HepG2 (cell line): ENCODE data around the gene MYL3. TPM values are rescaled to one million over a fixed set of nuclear protein-coding genes. Genes with fewer than 3 reads are reported as not detected.

Experiments used
- ATAC-seq: fragments of 200-7000 bp; cut with Tn5 transposase; 3 replicates; pipeline ENCODE4 v1.9.1; 2020; ENCODE audit warnings: mild to moderate bottlenecking, moderate library complexity
- BruUV-seq: library from RNA; stranded (reverse); fragments of 400-500 nt; replicated peaks from 2 replicates; lab custom pipeline; 2021; lab: Mats Ljungman, UMichigan
- CTCF ChIA-PET: fragments of 300-600 bp; formaldehyde crosslinking; extraction: SDS; loops from one replicate; lab custom pipeline; 2021; ENCODE audit warnings: low total read pairs, inconsistent platforms, low intra/inter-chr PET ratio; lab: Yijun Ruan, JAX
- POLR2A ChIA-PET: fragments of 350-600 bp; sonication (Branson Sonifier 250); formaldehyde crosslinking; loops from one replicate; lab custom pipeline; 2020; ENCODE audit warnings: antibody characterized with exemption, inconsistent platforms; lab: Yijun Ruan, JAX
- DNase-seq: peaks from one replicate; pipeline ENCODE4 v3.0.0-alpha.2; 2015; ENCODE audit warnings: low spot score
- FAIRE-seq: peaks from 3 replicates; lab custom pipeline; 2011; peaks lifted over from hg19 to GRCh38; lab: Jason Lieb, UNC
- H2AFZ ChIP-seq: one replicate; pipeline ENCODE4 v1.6.1; 2011; ENCODE audit warnings: low read length, inconsistent platforms
- H3K27ac ChIP-seq: fragments of 300-600 bp; 3 replicates; pipeline ENCODE4 v1.8.0; 2011; ENCODE audit warnings: mixed run types, mild to moderate bottlenecking, mixed read lengths, low read length, inconsistent platforms; ENCODE audit not compliant: insufficient read depth; ENCODE audit errors: extremely low read length
- H3K27me3 ChIP-seq, 2 experiments: fragments of 200-600 bp in 1 of 2; 2 replicates in 1 of 2; 3 replicates in 1 of 2; pipeline versions ENCODE4 v1.6.0 to v1.8.0; 2011; ENCODE audit warnings: low read length in 2 of 2, mild to moderate bottlenecking in 2 of 2, moderate library complexity in 2 of 2, inconsistent platforms in 1 of 2; ENCODE audit not compliant: insufficient read depth in 2 of 2, control insufficient read depth in 1 of 2
- H3K36me3 ChIP-seq, 2 experiments: fragments of 200-600 bp in 1 of 2; replicated peaks in 1 of 2; 2 replicates in 1 of 2; 3 replicates in 1 of 2; pipeline versions ENCODE4 v1.5.1 to v1.8.0; 2011; ENCODE audit warnings: low read length in 2 of 2, inconsistent platforms in 1 of 2; ENCODE audit not compliant: insufficient read depth in 2 of 2, control insufficient read depth in 1 of 2
- H3K4me1 ChIP-seq: 2 replicates; pipeline ENCODE4 v1.5.1; 2012; ENCODE audit warnings: low read length, inconsistent platforms; ENCODE audit not compliant: insufficient read depth
- H3K4me2 ChIP-seq: 2 replicates; pipeline ENCODE4 v1.6.0; 2011; ENCODE audit warnings: low read depth, low read length, inconsistent platforms
- H3K4me3 ChIP-seq, 3 experiments: fragments of 200-600 bp in 1 of 3; sonication (generic), shearing (Covaris generic) in 1 of 3; replicated peaks in 1 of 3; 2 replicates each; pipeline ENCODE4 v1.5.1; 2011 to 2016; ENCODE audit warnings: low read length in 3 of 3, inconsistent platforms in 2 of 3, low read depth in 2 of 3, mild to moderate bottlenecking in 2 of 3, control low read depth in 1 of 3, mixed read lengths in 1 of 3; ENCODE audit not compliant: insufficient read depth in 1 of 3
- H3K79me2 ChIP-seq: one replicate; pipeline ENCODE4 v1.6.1; 2011; ENCODE audit warnings: low read length, inconsistent platforms; ENCODE audit not compliant: insufficient read depth
- H3K9ac ChIP-seq: 2 replicates; pipeline ENCODE4 v1.6.0; 2011; ENCODE audit warnings: mild to moderate bottlenecking, low read depth, low read length, inconsistent platforms; ENCODE audit not compliant: insufficient read depth
- H3K9me3 ChIP-seq: 2 replicates; pipeline ENCODE4 v1.5.1; 2012; ENCODE audit warnings: mild to moderate bottlenecking, low read length
- H4K20me1 ChIP-seq: 2 replicates; pipeline ENCODE4 v1.6.0; 2011; ENCODE audit warnings: inconsistent platforms, mild to moderate bottlenecking, low read length, moderate library complexity; ENCODE audit not compliant: insufficient read depth
- NONO ChIP-seq, 2 experiments: fragments of 450-650 bp in 1 of 2; sonication (generic) in 1 of 2; formaldehyde crosslinking in 1 of 2; IDR thresholded peaks in 1 of 2; conservative IDR thresholded peaks in 1 of 2; 2 replicates each; pipeline versions ENCODE4 v1.6.1 to v1.8.0; 2017 to 2022; ENCODE audit warnings: mild to moderate bottlenecking in 1 of 2, missing genetic modification reagents in 1 of 2, moderate library complexity in 1 of 2
- PCBP2 ChIP-seq: fragments of 200-400 bp; formaldehyde crosslinking; optimal IDR thresholded peaks from 2 replicates; pipeline ENCODE3; 2018; ENCODE audit warnings: low read length, low read depth; ENCODE audit not compliant: poor library complexity, severe bottlenecking
- TFDP2 ChIP-seq: sonication (generic); formaldehyde crosslinking; IDR thresholded peaks from 2 replicates; pipeline ENCODE4 v1.4.0; 2020; ENCODE audit warnings: missing genetic modification reagents
- ZNF766 ChIP-seq: sonication (generic); formaldehyde crosslinking; IDR thresholded peaks from 2 replicates; pipeline ENCODE4 v1.5.0; 2020; ENCODE audit warnings: missing genetic modification reagents, borderline replicate concordance
- WGBS: methylation state at CpG from one replicate; pipeline ENCODE4 v1.1.6; 2017; ENCODE audit warnings: low lambda C conversion rate; 5-methylcytosine and 5-hydroxymethylcytosine counted together
- in situ Hi-C: cut with HindIII; loops from 2 replicates; pipeline ENCODE4 v1.10.0; 2017; ENCODE audit warnings: low pct_unique_long_range_greater_than_20kb; ENCODE audit not compliant: extremely low pct_ligation_motif_present
- intact Hi-C: fragments of 100-400 bp; cut with micrococcal nuclease; formaldehyde crosslinking; loops from one replicate; pipeline ENCODE4 v1.10.0; 2022; ENCODE audit not compliant: unreplicated experiment
- polyA plus RNA-seq, 8 experiments: library from polyadenylated mRNA; depleted of rRNA in 3 of 8; stranded (reverse) in 7 of 8; unstranded in 1 of 8; fragments of >200 nt; fragmentation: Illumina TruSeq in 4 of 8; extraction: Trizol in 4 of 8; gene quantifications; 2 replicates each; pipeline versions ENCODE4 v1.2.1 to v1.2.3, GENCODE V29; 2011 to 2016; ENCODE audit warnings: low read depth in 4 of 8, missing spikeins in 1 of 8, mixed read lengths in 1 of 8; ENCODE audit not compliant: insufficient read depth in 1 of 8
- total RNA-seq, 5 experiments: library from RNA; depleted of rRNA; stranded (reverse); fragments of >200 nt; fragmentation: Illumina TruSeq; extraction: Trizol; gene quantifications; 2 replicates each; pipeline ENCODE4 v1.2.3, GENCODE V29; 2016; ENCODE audit warnings: low read depth in 1 of 5

The MYL3 gene
- total and polyA plus RNA-seq, 2 of the 13 experiments (the other 11 are each of a cell fraction or from before 2014, with no cell fraction given): not detected

GRCh38 chr3:46858456-46858855 is 4.8 kb downstream of the MYL3 start:
- POLR2A ChIA-PET: no interaction called here
- Histone ChIP-seq H4K20me1 (no peaks in the 10 kb centered on the region), H2AFZ (no peak overlapping the region), H3K4me3 (no peak overlapping the region), H3K9me3 (no peaks in the 10 kb centered on the region), H3K79me2 (no peaks in the 10 kb centered on the region), H3K27ac (no peak overlapping the region), H3K4me2 (no peak overlapping the region), H3K9ac (no peak overlapping the region), H3K27me3 (peaks cover 5 to 17% of the 10 kb centered on the region in 2 experiments; a peak in 3 of 5 replicates), H3K4me1 (peaks cover 23% of the 10 kb centered on the region), H3K36me3 (no peaks in the 10 kb centered on the region)
- 40% methylated on average over 6 of the region's 6 CpGs for WGBS
- in situ Hi-C loops (no loop called here), intact Hi-C loops (no loop called here)
- ATAC-seq: no peak
- CTCF ChIA-PET: no interaction called here
- DNase-seq: no peak
- TF ChIP-seq TFDP2 (CRISPR knock-in tag): no peak
- BruUV-seq: no TSS peak
- FAIRE-seq: no peak

GRCh38 chr3:46857485-46858341 is 5.5 kb downstream of the MYL3 start:
- Histone ChIP-seq H4K20me1 (no peaks in the 10 kb centered on the region), H3K36me3 (no peaks in the 10 kb centered on the region), H3K4me2 (no peak overlapping the region), H3K4me1 (peaks cover 17% of the 10 kb centered on the region), H3K27ac (no peak overlapping the region), H3K27me3 (peaks cover 5 to 17% of the 10 kb centered on the region in 2 experiments; a peak in 3 of 5 replicates), H2AFZ (no peak overlapping the region), H3K4me3 (no peak overlapping the region), H3K79me2 (no peaks in the 10 kb centered on the region), H3K9me3 (no peaks in the 10 kb centered on the region), H3K9ac (no peak overlapping the region)
- CTCF ChIA-PET: no interaction called here
- BruUV-seq: no TSS peak
- POLR2A ChIA-PET: no interaction called here
- ATAC-seq (no peak), DNase-seq (no peak), FAIRE-seq (no peak)
- in situ Hi-C loops (no loop called here), intact Hi-C loops (no loop called here)
- TF ChIP-seq PCBP2 (peak; percentile 84), ZNF766 (CRISPR knock-in tag) (no peak), NONO (IDR thresholded peaks at IDR 0.05) (0 out of 2 replicates have a peak, but pooled peaks have one; percentile 62), NONO (CRISPR knock-in tag; conservative IDR thresholded peaks at IDR 0.05) (no peak)
- 20% methylated on average over 9 of the region's 10 CpGs for WGBS
